CD1c-positive myeloid dendritic cell (primary cell): Measurements from ENCODE around the gene SEMA5A.

Experiments used
- DNase-seq: peaks from one replicate; pipeline ENCODE4 v3.0.0-alpha.2; 2016; ENCODE audit errors: extremely low spot score

SEMA5A gene

GRCh38 chr5:9547122-9547947 lies 1.5 kb upstream of the SEMA5A start:
- no peak for DNase-seq

- DNase-seq = no peak
Observed at GRCh38 chr5:9545136-9545991, 511 bp downstream of the SEMA5A start.

- DNase-seq = peak; percentile 72
Observed at GRCh38 chr5:9544502-9545135, 1.3 kb downstream of the SEMA5A start.

GRCh38 chr5:9544056-9544455 lies 1.8 kb downstream of the SEMA5A start:
- no peak for DNase-seq

GRCh38 chr5:9543311-9543920 lies 2.5 kb downstream of the SEMA5A start:
- DNase-seq = no peak

- DNase-seq = no peak
Observed at GRCh38 chr5:9540791-9541190, 5.1 kb downstream of the SEMA5A start.

GRCh38 chr5:9538504-9538903 lies 7.4 kb downstream of the SEMA5A start:
- DNase-seq = no peak

GRCh38 chr5:9537223-9538141 lies 8.4 kb downstream of the SEMA5A start:
- DNase-seq = no peak

- DNase-seq = no peak
Observed at GRCh38 chr5:9536717-9537116, 9.2 kb downstream of the SEMA5A start.

- no peak for DNase-seq
Observed at GRCh38 chr5:9534881-9535517, 10.9 kb downstream of the SEMA5A start.

GRCh38 chr5:9533562-9534364 lies 12.1 kb downstream of the SEMA5A start:
- no peak for DNase-seq

- no peak for DNase-seq
Observed at GRCh38 chr5:9533096-9533495, 12.8 kb downstream of the SEMA5A start.

GRCh38 chr5:9529513-9529912 lies 16.4 kb downstream of the SEMA5A start:
- no peak for DNase-seq

- no peak for DNase-seq
Observed at GRCh38 chr5:9529041-9529480, 16.8 kb downstream of the SEMA5A start.

GRCh38 chr5:9524941-9525340 lies 20.9 kb downstream of the SEMA5A start:
- DNase-seq = no peak

- DNase-seq = no peak
Observed at GRCh38 chr5:9523090-9523823, 22.6 kb downstream of the SEMA5A start.

GRCh38 chr5:9519537-9519936 lies 26.3 kb downstream of the SEMA5A start:
- no peak for DNase-seq

- DNase-seq = no peak
Observed at GRCh38 chr5:9516591-9516990, 29.3 kb downstream of the SEMA5A start.

- no peak for DNase-seq
Observed at GRCh38 chr5:9515436-9515835, 30.4 kb downstream of the SEMA5A start.
